Measurements from ENCODE around the gene C2CD2L.
"Not testable (repeated sequence)": the region's sequence is repeated elsewhere in the genome, so short reads cannot be mapped to it uniquely, and the experiment has no call there.

The C2CD2L gene

DNA sequence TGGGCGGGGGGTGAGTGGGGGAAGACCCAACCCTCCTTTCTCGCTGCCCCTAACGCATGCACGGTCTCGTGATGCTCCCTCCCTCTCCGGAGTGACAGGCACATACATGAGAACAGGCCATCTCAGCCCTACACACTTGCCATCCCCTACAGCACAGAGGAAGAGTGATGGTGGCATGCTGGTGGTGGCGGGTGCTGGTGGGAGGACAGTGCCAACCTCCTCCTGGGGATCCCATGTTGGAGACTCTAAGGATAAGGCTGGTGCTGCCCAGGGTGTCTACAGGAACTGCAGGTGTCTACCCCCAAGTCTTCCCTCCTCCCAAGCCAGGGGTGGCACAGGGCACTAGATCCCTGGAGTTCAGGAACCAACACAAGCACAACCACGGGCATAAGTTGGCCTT is 54.7 kb downstream of the C2CD2L start:
- no peak overlapping the region for H3K27ac ChIP-seq
- POLR2A ChIA-PET (ENCODE audit: low non-redundant PET), result no interaction called here
- TF ChIP-seq, protein P1, sequence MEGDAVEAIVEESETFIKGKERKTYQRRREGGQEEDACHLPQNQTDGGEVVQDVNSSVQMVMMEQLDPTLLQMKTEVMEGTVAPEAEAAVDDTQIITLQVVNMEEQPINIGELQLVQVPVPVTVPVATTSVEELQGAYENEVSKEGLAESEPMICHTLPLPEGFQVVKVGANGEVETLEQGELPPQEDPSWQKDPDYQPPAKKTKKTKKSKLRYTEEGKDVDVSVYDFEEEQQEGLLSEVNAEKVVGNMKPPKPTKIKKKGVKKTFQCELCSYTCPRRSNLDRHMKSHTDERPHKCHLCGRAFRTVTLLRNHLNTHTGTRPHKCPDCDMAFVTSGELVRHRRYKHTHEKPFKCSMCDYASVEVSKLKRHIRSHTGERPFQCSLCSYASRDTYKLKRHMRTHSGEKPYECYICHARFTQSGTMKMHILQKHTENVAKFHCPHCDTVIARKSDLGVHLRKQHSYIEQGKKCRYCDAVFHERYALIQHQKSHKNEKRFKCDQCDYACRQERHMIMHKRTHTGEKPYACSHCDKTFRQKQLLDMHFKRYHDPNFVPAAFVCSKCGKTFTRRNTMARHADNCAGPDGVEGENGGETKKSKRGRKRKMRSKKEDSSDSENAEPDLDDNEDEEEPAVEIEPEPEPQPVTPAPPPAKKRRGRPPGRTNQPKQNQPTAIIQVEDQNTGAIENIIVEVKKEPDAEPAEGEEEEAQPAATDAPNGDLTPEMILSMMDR (conservative IDR thresholded peaks at IDR 0.05; ENCODE audit: low read depth), result no peak
- CTCF ChIA-PET, result no interaction called here
- DNase-seq (ENCODE audit: low spot score), result no peak

DNA sequence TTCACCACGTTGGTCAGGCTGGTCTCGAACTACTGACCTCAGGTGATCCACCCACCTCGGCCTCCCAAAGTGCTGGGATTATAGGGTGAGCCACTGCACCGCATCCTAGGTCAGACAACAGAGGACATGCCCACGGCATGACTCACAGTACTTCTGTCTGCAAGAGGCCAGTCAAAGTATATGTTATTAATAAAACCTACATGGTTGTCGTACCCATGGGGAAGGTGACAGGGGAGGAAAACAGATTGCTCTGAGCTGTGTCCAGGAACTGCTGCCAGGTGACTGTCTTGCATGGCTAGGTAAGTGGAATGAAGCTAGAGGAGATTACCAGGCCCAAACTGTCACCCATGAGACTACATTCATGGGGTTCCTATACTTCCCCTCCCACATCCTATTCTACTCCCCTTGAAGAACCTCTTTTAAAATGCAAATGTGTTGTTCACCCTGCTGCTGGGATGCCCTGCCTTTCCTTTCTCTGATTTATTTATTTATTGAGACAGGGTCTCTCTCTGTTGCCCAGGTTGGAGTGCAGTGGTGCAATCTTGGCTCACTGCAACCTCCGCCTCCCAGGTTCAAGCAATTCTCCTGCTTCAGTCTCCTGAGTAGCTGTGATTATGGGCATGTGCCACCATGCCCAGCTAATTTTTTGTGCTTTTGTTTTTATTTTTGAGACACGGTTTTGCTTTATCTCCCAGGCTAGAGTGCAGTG is 59.4 kb downstream of the C2CD2L start:
- peak; percentile 74 for DNase-seq (ENCODE audit: low spot score)
- POLR2A ChIA-PET (ENCODE audit: low non-redundant PET), result no interaction called here

DNA sequence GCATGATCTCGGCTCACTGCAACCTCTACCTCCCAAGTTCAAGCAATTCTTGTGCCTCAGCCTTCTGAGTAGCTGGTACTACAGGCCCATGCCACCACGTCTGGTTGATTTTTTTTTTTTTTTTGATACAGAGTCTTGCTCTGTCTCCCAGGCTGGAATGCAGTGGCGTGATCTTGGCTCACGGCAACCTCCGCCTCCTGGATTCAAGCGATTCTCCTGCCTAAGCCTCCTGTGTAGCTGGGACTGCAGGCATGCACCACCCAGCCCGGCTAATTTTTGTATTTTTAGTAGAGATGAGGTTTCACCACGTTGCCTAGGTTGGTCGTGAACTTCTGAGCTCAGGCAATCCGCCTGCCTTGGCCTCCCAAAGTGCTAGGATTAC is 59.9 kb downstream of the C2CD2L start:
- H3K27ac ChIP-seq, result peak overlapping the region; percentile 91
- POLR2A ChIA-PET (ENCODE audit: low non-redundant PET); DNase-seq (ENCODE audit: low spot score): not testable (repeated sequence)
- CTCF ChIA-PET, result interaction anchor here (0.6 to 0.7 kb wide), 4 partner anchors 8 to 197 kb away, joined by 3 to 4 read pairs (median 3); no protein-coding TSS in a partner anchor

More for the DNA sequence above, 59.4 kb downstream of the C2CD2L start:
- TF ChIP-seq, protein P1 (conservative IDR thresholded peaks at IDR 0.05; ENCODE audit: low read depth), result no peak
- H3K27ac ChIP-seq, result peak overlapping the region; percentile 91
- CTCF ChIA-PET, result interaction anchor here (0.6 to 1.0 kb wide), 5 partner anchors 9 to 198 kb away, joined by 3 to 5 read pairs (median 3); no protein-coding TSS in a partner anchor

DNA sequence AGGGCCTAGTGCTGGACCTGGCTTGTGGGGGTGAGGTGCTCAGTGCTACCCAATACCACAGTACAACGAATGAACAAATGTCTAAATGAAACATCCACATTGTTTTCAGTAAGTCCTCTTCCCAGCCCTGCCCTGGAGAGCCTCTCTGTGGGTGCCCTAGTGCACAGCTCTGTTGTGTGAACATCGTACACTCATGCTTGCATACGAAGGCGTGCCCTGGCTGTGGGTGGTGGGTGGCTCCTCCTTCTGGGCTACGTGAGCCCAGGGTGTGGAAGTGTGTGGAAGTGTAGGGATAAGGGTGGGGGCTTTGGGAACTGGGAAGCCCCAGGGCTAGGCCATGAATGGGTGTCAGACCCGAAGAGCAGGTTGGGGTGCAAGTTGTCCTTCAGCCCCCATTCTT is 60.8 kb downstream of the C2CD2L start:
- H3K27ac ChIP-seq, result peak overlapping the region; percentile 91
- TF ChIP-seq, protein P1 (conservative IDR thresholded peaks at IDR 0.05; ENCODE audit: low read depth), result no peak
- no peak for DNase-seq (ENCODE audit: low spot score)
- ChIA-PET POLR2A (ENCODE audit: low non-redundant PET) (no interaction called here), CTCF (interaction anchor here (0.7 kb wide), 1 partner anchor 12 kb away, joined by 3 read pairs; no protein-coding TSS in a partner anchor)

Data from RWPE1 (cell line).